Measurements from ENCODE around the gene SLC12A2. TPM values are rescaled to one million over a fixed set of nuclear protein-coding genes. Genes with fewer than 3 reads are reported as not detected.

SLC12A2 gene
- total and polyA plus RNA-seq, 2 donors (not counting 1 experiment from before 2014, with no cell fraction given), result 3.1 to 28.7 TPM

- no peaks in the 10 kb centered on the region for H3K4me1 Mint-ChIP-seq
- CTCF ChIA-PET, result no interaction called here
These were observed 154.0 kb downstream of the SLC12A2 start for GRCh38 chr5:128237546-128237945.

More at GRCh38 chr5:128237546-128237945, 154.0 kb downstream of the SLC12A2 start:
- Mint-ChIP-seq H3K27ac (no peak overlapping the region), H3K9me3 (ENCODE audit: insufficient read depth) (no peaks in the 10 kb centered on the region), H3K4me3 (no peak overlapping the region), H3K27me3 (peaks cover 12% of the 10 kb centered on the region)
- Histone ChIP-seq H2AFZ (ENCODE audit: insufficient read depth, low read depth, low read length, poor library complexity, severe bottlenecking) (no peak overlapping the region), H3K27ac (ENCODE audit: low read length in 2 of 2) (no peak overlapping the region), H3K9ac (ENCODE audit: low read length) (no peak overlapping the region), H3K9me3 (ENCODE audit: control extremely low read depth in 1 of 3, control insufficient read depth in 2 of 3, insufficient read depth in 1 of 3, low read length in 2 of 3) (no peaks in the 10 kb centered on the region), H3K4me1 (ENCODE audit: control insufficient read depth in 2 of 2, insufficient read depth in 2 of 2, low read length in 2 of 2) (no peaks in the 10 kb centered on the region), H3K4me3 (ENCODE audit: control extremely low read depth in 1 of 5, extremely low read depth in 1 of 5, insufficient read depth in 1 of 5, low read depth in 2 of 5, low read length in 4 of 5) (no peak overlapping the region), H3K79me2 (ENCODE audit: control insufficient read depth, insufficient read depth, low read length) (no peaks in the 10 kb centered on the region), H4K20me1 (ENCODE audit: control insufficient read depth, insufficient read depth, low read length, poor library complexity, severe bottlenecking) (no peaks in the 10 kb centered on the region), H3K36me3 (replicated peaks in 1 of 2; ENCODE audit: control extremely low read depth in 1 of 2, control insufficient read depth in 1 of 2, extremely low read depth in 1 of 2, insufficient read depth in 2 of 2, low read length in 1 of 2) (no peaks in the 10 kb centered on the region), H3K27me3 (replicated peaks in 1 of 4; ENCODE audit: control extremely low read depth in 1 of 4, control insufficient read depth in 3 of 4, insufficient read depth in 4 of 4, low read length in 3 of 4) (no peaks in the 10 kb centered on the region), H3K4me2 (replicated peaks; ENCODE audit: low read depth, low read length, poor library complexity, severe bottlenecking) (no peak overlapping the region)
- 80% methylated on average over 4 of the region's 8 CpGs for WGBS (ENCODE audit: insufficient coverage)
- TF ChIP-seq CTCF (IDR thresholded peaks at IDR 0.05), result no peak
- no peak for TF ChIP-seq EZH2 (IDR thresholded peaks at IDR 0.05; ENCODE audit: borderline replicate concordance, insufficient read depth, low read depth, low read length, poor library complexity, severe bottlenecking)
- intact Hi-C loops (cut with micrococcal nuclease), result no loop called here
- POLR2A ChIA-PET, result no interaction called here
- DNase-seq, result no peak
- no peak for ATAC-seq (ENCODE audit: low read depth)
